Brain microvascular endothelial cell (primary cell): Measurements from ENCODE around the gene GSTM5.

Experiments used
- DNase-seq: peaks from one replicate; pipeline ENCODE4 v3.0.0-alpha.2; 2020
- H3K27ac ChIP-seq: fragments of 250-450 bp; sonication (Bioruptor Pico); 2 replicates; pipeline ENCODE4 v1.5.1; 2020; ENCODE audit warnings: mild to moderate bottlenecking, moderate library complexity
- H3K27me3 ChIP-seq: fragments of 250-450 bp; sonication (Bioruptor Pico); replicated peaks from 2 replicates; pipeline ENCODE4 v1.5.1; 2020; ENCODE audit warnings: mild to moderate bottlenecking
- H3K36me3 ChIP-seq: fragments of 250-450 bp; sonication (Bioruptor Pico); replicated peaks from 2 replicates; pipeline ENCODE4 v1.5.1; 2020; ENCODE audit warnings: mild to moderate bottlenecking
- H3K4me3 ChIP-seq: 2 replicates; pipeline ENCODE4 v1.5.1; 2011; ENCODE audit warnings: low read depth, mild to moderate bottlenecking, control low read depth, low read length, moderate library complexity
- CTCF ChIP-seq: IDR thresholded peaks from 2 replicates; pipeline ENCODE4 v1.5.1; 2011; ENCODE audit warnings: low read depth, mild to moderate bottlenecking, moderate library complexity, low read length, control low read depth, inconsistent platforms; ENCODE audit errors: missing control alignments
- in situ Hi-C: cut with HindIII; loops from 2 replicates; pipeline ENCODE4 v1.10.0; 2017; ENCODE audit warnings: low sequenced_read_pairs, low pct_ligation_motif_present

The GSTM5 gene

GRCh38 chr1:109726728-109727373 lies 14.8 kb downstream of the GSTM5 start:
- TF ChIP-seq CTCF = no peak
- no peak for DNase-seq
- Histone ChIP-seq H3K36me3 (no peaks in the 10 kb centered on the region), H3K27me3 (no peaks in the 10 kb centered on the region), H3K4me3 (no peak overlapping the region), H3K27ac (no peak overlapping the region)
- in situ Hi-C loops = no loop called here

GRCh38 chr1:109728870-109729269 lies 16.8 kb downstream of the GSTM5 start:
- no peak for TF ChIP-seq CTCF
- Histone ChIP-seq H3K27ac (no peak overlapping the region), H3K27me3 (no peaks in the 10 kb centered on the region), H3K36me3 (no peaks in the 10 kb centered on the region), H3K4me3 (no peak overlapping the region)
- DNase-seq = no peak
- in situ Hi-C loops = no loop called here

GRCh38 chr1:109730666-109731065 lies 18.6 kb downstream of the GSTM5 start:
- in situ Hi-C loops = no loop called here
- Histone ChIP-seq H3K27me3 (no peaks in the 10 kb centered on the region), H3K36me3 (no peaks in the 10 kb centered on the region), H3K27ac (no peak overlapping the region), H3K4me3 (no peak overlapping the region)
- no peak for TF ChIP-seq CTCF
- no peak for DNase-seq

GRCh38 chr1:109732390-109732881 lies 20.4 kb downstream of the GSTM5 start:
- Histone ChIP-seq H3K27me3 (no peaks in the 10 kb centered on the region), H3K36me3 (peaks cover 7% of the 10 kb centered on the region), H3K4me3 (no peak overlapping the region), H3K27ac (no peak overlapping the region)
- no peak for TF ChIP-seq CTCF
- in situ Hi-C loops = no loop called here
- no peak for DNase-seq

GRCh38 chr1:109733236-109733870 lies 21.3 kb downstream of the GSTM5 start:
- in situ Hi-C loops = no loop called here
- TF ChIP-seq CTCF = no peak
- DNase-seq = no peak
- Histone ChIP-seq H3K27me3 (no peaks in the 10 kb centered on the region), H3K27ac (no peak overlapping the region), H3K36me3 (peaks cover 13% of the 10 kb centered on the region), H3K4me3 (no peak overlapping the region)
